Transverse colon (tissue), 4 donors: ENCODE results near the gene LDLRAD4. TPM values are rescaled to one million over a fixed set of nuclear protein-coding genes. Genes with fewer than 3 reads are reported as not detected.

ENCODE experiments used
- DNase-seq: peaks from one replicate; pipeline ENCODE4 v3.0.0-alpha.2; 2019
- H3K27ac ChIP-seq, 4 donors: fragments of 200-600 bp; sonication (generic); 2 replicates each; pipeline ENCODE4 v1.5.1; 2016 to 2018; ENCODE audit warnings: inconsistent platforms in 4 of 4
- H3K27me3 ChIP-seq: fragments of 200-600 bp; sonication (generic); 2 replicates; pipeline ENCODE4 v1.5.1; 2017; ENCODE audit warnings: inconsistent platforms
- H3K36me3 ChIP-seq, 4 donors: fragments of 200-600 bp; sonication (generic); 2 replicates each; pipeline ENCODE4 v1.5.1; 2017 to 2019; ENCODE audit warnings: inconsistent platforms in 4 of 4
- H3K4me1 ChIP-seq, 4 donors: fragments of 200-600 bp; sonication (generic); 2 replicates each; pipeline ENCODE4 v1.5.1; 2017 to 2020; ENCODE audit warnings: inconsistent platforms in 4 of 4
- H3K4me3 ChIP-seq, 4 donors: fragments of 200-600 bp; sonication (generic); 1 replicate in 1 of 4; 2 replicates in 3 of 4; pipeline versions ENCODE4 v1.5.1 to v1.6.1; 2017 to 2019; ENCODE audit warnings: inconsistent platforms in 4 of 4
- H3K9me3 ChIP-seq, 2 donors: fragments of 200-600 bp; sonication (generic); 2 replicates each; pipeline ENCODE4 v1.5.1; 2017 to 2019; ENCODE audit warnings: inconsistent platforms in 2 of 2
- CTCF ChIP-seq, 5 experiments: fragments of 200-600 bp in 3 of 5; fragments of 450-650 bp in 2 of 5; sonication (generic) in 3 of 5; IDR thresholded peaks; 1 replicate in 2 of 5; 2 replicates in 3 of 5; pipeline ENCODE4 v1.5.1; 2016 to 2017; ENCODE audit warnings: antibody characterized with exemption in 5 of 5, inconsistent platforms in 3 of 5, mild to moderate bottlenecking in 2 of 5, moderate library complexity in 1 of 5
- EP300 ChIP-seq: sonication (generic); formaldehyde crosslinking; IDR thresholded peaks from one replicate; pipeline ENCODE4 v1.6.1; 2017; ENCODE audit warnings: antibody characterized with exemption, low read depth
- POLR2A ChIP-seq: fragments of 450-650 bp; IDR thresholded peaks from one replicate; pipeline ENCODE4 v1.6.1; 2016; ENCODE audit warnings: antibody characterized with exemption, mild to moderate bottlenecking, moderate library complexity
- POLR2AphosphoS5 ChIP-seq, 3 donors: sonication (generic); formaldehyde crosslinking; IDR thresholded peaks; one replicate each; pipeline ENCODE4 v1.6.1; 2016; ENCODE audit warnings: antibody characterized with exemption in 3 of 3
- WGBS, 2 donors: methylation state at CpG; one replicate each; pipeline ENCODE4 v1.1.5; 2018; ENCODE audit warnings: low coverage in 1 of 2; 5-methylcytosine and 5-hydroxymethylcytosine counted together
- in situ Hi-C, 4 donors: fragments of 200-750 bp; cut with MboI; loops; one replicate each; pipeline versions ENCODE4 v1.15.0 to v1.15.1; 2017; ENCODE audit warnings: low sequenced_read_pairs in 3 of 4, low pct_ligation_motif_present in 1 of 4, low pct_unique_long_range_greater_than_20kb in 1 of 4
- intact Hi-C: fragments of 100-400 bp; cut with DNase I; formaldehyde crosslinking; loops from one replicate; pipeline ENCODE4 v1.15.1; 2023; ENCODE audit warnings: low total_unique reads
- total RNA-seq, 4 donors: library from RNA; depleted of rRNA; stranded (reverse); fragments of >200 nt; gene quantifications; one replicate each; pipeline ENCODE4 v1.1.0, GENCODE V29; 2016

Gene LDLRAD4
- total RNA-seq, 4 donors from 2014 or later, result 34.8 to 277 (median 60.6) TPM

- Histone ChIP-seq H3K36me3 (no peaks in the 10 kb centered on the region), H3K9me3 (no peaks in the 10 kb centered on the region), H3K27ac (peak overlapping the region; percentile 90 to 92 (median 91)), H3K27me3 (no peaks in the 10 kb centered on the region), H3K4me1 (peaks cover 19 to 45% (median 30%) of the 10 kb centered on the region in 4 donors), H3K4me3 (no peak overlapping the region)
- peak; percentile 90 for DNase-seq
- intact Hi-C loops (loop anchor here (2.0 to 5.0 kb wide), 2 partner anchors 315 to 416 kb away; no protein-coding TSS in a partner anchor), in situ Hi-C loops (loop anchor here in 3 of 4 donors (25.0 kb wide), 2 partner anchors 321 to 421 kb away; no protein-coding TSS in a partner anchor)
- TF ChIP-seq CTCF (IDR thresholded peaks at IDR 0.05) (peak; percentile 56 to 87 (median 64)), POLR2A (peak; percentile 28), POLR2AphosphoS5 (IDR thresholded peaks at IDR 0.05) (peak in 2 of 3 donors; percentile 13 to 35), EP300 (no peak)
- WGBS, 2 donors, result 9 to 25% methylated on average over 3 to 8 of the region's 8 CpGs
Measured at GRCh38 chr18:13216092-13216582, 2.4 kb upstream of the LDLRAD4 start.

GRCh38 chr18:13216711-13217465 is 1.7 kb upstream of the LDLRAD4 start:
- Histone ChIP-seq H3K4me3 (peak overlapping the region; percentile 36 to 83 (median 76)), H3K4me1 (peaks cover 26 to 53% (median 38%) of the 10 kb centered on the region in 4 donors), H3K36me3 (no peaks in the 10 kb centered on the region), H3K27ac (peak overlapping the region; percentile 90 to 92 (median 91)), H3K9me3 (no peaks in the 10 kb centered on the region), H3K27me3 (no peaks in the 10 kb centered on the region)
- in situ Hi-C loops, result loop anchor here in 3 of 4 donors (25.0 kb wide), 2 partner anchors 320 to 420 kb away; no protein-coding TSS in a partner anchor
- DNase-seq, result peak; percentile 53
- intact Hi-C loops, result loop anchor here (2.0 to 5.0 kb wide), 2 partner anchors 314 to 415 kb away; no protein-coding TSS in a partner anchor
- 20 to 40% methylated on average over 1 to 11 of the region's 59 CpGs for WGBS, 2 donors
- peak in 4 of 5 experiments; percentile 28 to 39 (median 34) for TF ChIP-seq CTCF (IDR thresholded peaks at IDR 0.05)
- no peak for TF ChIP-seq EP300

GRCh38 chr18:13217466-13217961 is 1.0 kb upstream of the LDLRAD4 start:
- no peaks in the 10 kb centered on the region for H3K36me3 ChIP-seq
- no peaks in the 10 kb centered on the region for H3K27me3 ChIP-seq
- peaks cover 27 to 59% (median 44%) of the 10 kb centered on the region in 4 donors for H3K4me1 ChIP-seq
- peak; percentile 70 for DNase-seq
- TF ChIP-seq POLR2AphosphoS5 (IDR thresholded peaks at IDR 0.05), result peak in 2 of 3 donors; percentile 17 to 36
- TF ChIP-seq POLR2A, result no peak
- in situ Hi-C loops (loop anchor here in 3 of 4 donors (25.0 kb wide), 2 partner anchors 320 to 420 kb away; no protein-coding TSS in a partner anchor), intact Hi-C loops (loop anchor here (2.0 to 5.0 kb wide), 2 partner anchors 313 to 415 kb away; no protein-coding TSS in a partner anchor)
- H3K4me3 ChIP-seq, result peak overlapping the region; percentile 66 to 83 (median 76)
- peak overlapping the region; percentile 90 to 92 (median 91) for H3K27ac ChIP-seq
- H3K9me3 ChIP-seq, result no peaks in the 10 kb centered on the region
- WGBS, 2 donors, result 0% methylated on average over 31 of the region's 64 CpGs; no CpG with 5 or more reads in 1 of the 2 donors

GRCh38 chr18:13217971-13218367 is 591 bp upstream of the LDLRAD4 start:
- WGBS, 2 donors, result 1% methylated on average over 17 of the region's 53 CpGs; no CpG with 5 or more reads in 1 of the 2 donors
- Histone ChIP-seq H3K27ac (peak overlapping the region; percentile 90 to 92 (median 91)), H3K4me1 (peaks cover 31 to 64% (median 48%) of the 10 kb centered on the region in 4 donors), H3K9me3 (no peaks in the 10 kb centered on the region), H3K36me3 (no peaks in the 10 kb centered on the region), H3K4me3 (peak overlapping the region; percentile 48 to 83 (median 76)), H3K27me3 (no peaks in the 10 kb centered on the region)
- in situ Hi-C loops, result loop anchor here in 3 of 4 donors (25.0 kb wide), 2 partner anchors 319 to 419 kb away; no protein-coding TSS in a partner anchor
- peak; percentile 35 for DNase-seq
- no peak for TF ChIP-seq POLR2AphosphoS5 (IDR thresholded peaks at IDR 0.05)
- TF ChIP-seq CTCF (IDR thresholded peaks at IDR 0.05), result no peak
- TF ChIP-seq EP300, result no peak
- TF ChIP-seq POLR2A, result no peak
- intact Hi-C loops, result loop anchor here (2.0 to 5.0 kb wide), 2 partner anchors 313 to 414 kb away; no protein-coding TSS in a partner anchor
